NCI-H1048 (cell line): ENCODE results near the gene PTGES.
A peak's percentile ranks its signal among the peaks of the same experiment; 100 is the strongest.

Source experiments
- DNase-seq: peaks from one replicate; lab custom pipeline; 2025; lab: John Stamatoyannopoulos, UW

PTGES gene

GRCh38 chr9:129745200-129745599 lies 7.6 kb downstream of the PTGES start:
- DNase-seq: no peak

- no peak for DNase-seq
Measured at GRCh38 chr9:129740666-129741464, 12.0 kb downstream of the PTGES start.

- DNase-seq: no peak
Measured at GRCh38 chr9:129740174-129740573, 12.7 kb downstream of the PTGES start.

DNA sequence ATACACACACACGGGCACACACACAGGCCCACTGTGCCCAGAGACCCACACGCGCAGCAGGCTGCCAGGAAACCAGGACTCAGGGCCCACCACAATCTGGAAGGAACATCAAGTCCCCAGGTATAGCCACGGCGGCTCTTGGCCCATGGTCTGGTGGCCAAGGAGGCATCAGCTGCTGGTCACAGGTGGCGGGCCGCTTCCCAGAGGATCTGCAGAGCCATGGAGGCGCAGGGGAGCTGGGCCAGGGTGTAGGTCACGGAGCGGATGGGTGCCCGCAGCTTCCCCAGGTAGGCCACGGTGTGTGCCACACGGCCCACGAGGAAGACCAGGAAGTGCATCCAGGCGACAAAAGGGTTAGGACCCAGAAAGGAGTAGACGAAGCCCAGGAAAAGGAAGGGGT lies 13.4 kb downstream of the PTGES start:
- DNase-seq: no peak

- peak; percentile 67 for DNase-seq
Measured at GRCh38 chr9:129737479-129738274, 15.2 kb downstream of the PTGES start.

DNA sequence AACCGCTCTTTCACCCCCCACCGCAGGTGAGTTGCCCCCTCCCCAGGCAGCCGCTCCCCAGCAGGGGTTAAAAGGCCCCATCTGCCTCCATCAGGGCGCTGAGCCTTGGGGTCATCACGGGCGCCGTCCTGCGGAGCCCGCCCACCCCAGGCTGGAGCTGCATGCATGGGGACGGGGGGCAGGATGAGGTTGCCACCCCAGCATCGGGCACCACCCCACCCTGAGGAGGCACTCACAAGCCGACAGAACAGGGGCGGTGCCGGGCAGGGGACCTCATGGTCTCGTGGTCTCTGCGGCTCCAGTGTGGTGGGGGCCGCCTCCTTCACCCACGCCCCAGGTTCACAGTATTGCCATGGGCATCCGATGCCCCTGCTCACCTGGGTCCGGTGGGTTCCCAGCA lies 16.5 kb downstream of the PTGES start:
- no peak for DNase-seq

GRCh38 chr9:129735546-129735945 lies 17.3 kb downstream of the PTGES start:
- DNase-seq: no peak

DNA sequence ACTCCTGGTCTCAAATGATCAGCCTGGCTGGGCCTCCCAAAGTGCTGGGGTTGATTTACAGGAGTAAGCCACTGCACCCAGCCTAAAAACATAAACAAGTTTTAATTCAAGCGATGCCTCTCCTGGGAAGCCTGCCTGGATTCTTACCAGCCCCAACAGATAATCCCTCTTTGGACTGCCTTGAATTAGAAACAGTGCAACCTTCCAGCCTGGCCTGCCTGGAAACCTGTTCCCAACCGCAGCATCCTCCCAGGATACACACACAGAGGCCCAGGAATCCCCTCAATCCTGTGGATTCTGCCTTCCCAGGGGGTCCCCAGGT lies 19.2 kb downstream of the PTGES start:
- no peak for DNase-seq

DNA sequence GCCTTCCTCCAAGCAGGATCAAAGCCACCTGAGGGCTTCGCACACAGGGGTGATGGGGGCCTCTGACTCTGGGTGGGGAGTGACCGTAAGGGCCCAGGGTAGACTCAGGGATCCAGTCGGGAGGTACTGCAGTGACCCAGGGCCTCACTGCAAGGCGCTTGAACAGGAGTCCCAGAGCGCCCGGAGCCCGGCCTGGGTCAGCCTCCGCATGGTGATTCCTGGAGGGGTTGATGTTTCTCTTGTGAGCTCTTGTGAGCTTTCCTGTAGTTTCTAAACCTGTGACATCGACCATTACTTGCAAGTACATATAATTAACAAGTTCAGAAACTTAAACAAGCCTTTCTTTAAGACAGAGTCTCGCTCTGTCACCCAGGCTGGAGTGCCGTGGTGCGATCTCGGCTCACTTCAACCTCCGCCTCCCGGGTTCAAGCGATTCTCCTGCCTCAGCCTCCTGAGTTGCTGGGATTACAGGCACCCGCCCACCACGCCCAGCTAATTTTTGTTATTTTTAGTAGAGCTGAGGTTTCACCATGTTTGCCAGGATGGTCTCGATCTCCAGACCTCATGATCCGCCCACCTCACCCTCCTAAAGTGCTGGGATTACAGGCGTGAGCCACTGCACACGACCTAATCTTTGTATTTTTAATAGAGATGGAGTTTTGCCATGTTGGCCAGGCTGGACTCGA lies 19.8 kb downstream of the PTGES start:
- no peak for DNase-seq

GRCh38 chr9:129732100-129732499 lies 20.7 kb downstream of the PTGES start:
- no peak for DNase-seq

DNA sequence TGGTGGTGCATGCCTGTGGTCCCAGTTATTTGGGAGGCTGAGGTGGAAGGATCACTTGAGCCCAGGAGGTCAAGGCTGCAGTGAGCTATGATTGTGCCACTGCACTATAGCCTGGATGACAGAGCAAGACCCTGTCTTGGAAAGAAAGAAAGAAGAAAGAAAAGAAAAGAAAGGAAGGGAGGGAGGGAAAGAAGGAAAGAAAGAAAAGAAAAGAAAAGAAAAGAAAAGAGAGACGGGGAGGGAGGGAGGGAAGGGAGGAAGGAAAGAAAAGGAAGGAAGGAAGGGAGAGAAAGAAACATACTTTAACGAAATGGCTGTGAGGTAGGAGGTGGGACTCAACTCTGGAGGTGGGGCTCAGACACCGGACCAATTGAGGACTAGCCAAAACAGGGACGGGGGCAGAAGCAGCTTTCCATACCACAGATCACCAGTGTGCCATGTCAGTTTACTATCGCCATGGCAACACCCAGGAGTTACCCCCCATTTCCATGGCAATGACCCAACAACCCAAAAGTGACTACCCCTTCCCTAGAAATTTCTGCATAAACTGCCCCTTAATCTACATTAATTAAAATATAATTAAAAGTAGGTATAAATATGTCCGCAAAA lies 21.3 kb downstream of the PTGES start:
- DNase-seq: no peak

DNA sequence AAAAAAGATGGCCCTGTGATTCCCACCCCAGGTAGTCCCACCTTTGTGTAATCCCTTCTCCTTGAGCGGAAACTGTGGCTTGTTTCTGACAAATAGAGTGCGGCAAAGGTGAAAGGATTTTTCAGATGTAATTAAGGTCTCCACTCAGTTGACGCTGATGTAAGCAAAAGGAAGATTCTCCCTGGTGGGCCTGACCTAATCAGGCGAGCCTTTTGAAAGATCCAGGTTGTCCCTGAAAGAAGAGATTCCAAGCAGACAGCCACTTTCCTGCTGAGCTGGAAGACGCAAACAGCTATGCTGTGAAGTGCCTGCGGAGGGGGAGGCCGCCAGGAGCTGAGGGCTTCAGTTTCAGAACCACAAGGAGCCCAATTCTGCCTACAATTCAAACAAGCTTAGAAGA lies 24.1 kb downstream of the PTGES start:
- no peak for DNase-seq

- DNase-seq: peak; percentile 40
Measured at GRCh38 chr9:129726322-129727160, 26.3 kb downstream of the PTGES start.

DNA sequence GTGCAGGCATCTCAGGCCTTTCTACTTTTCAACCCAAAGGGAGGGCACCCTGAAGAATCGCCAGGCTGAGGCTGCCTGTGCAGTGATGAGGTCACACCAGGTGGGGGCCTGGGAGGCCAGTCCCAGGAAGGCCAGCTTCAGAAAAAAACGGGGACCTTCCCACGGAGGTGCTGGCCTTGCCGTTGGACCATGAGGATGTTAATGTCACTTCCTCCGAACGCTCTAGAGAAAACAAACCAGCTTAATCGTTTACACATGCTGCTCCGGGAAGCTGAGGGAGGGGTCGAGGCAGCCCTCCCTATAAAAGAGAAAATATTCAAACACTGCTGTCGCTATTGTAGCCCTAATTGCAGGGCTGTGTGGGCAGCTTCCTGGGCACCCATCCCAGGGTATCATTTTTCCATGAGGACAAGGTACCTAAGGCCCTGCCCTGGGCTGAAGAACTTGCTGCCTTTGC lies 27.0 kb downstream of the PTGES start:
- DNase-seq: no peak

GRCh38 chr9:129724456-129725190 lies 28.2 kb downstream of the PTGES start:
- DNase-seq: no peak

- no peak for DNase-seq
Measured at GRCh38 chr9:129722913-129723312, 29.9 kb downstream of the PTGES start.

DNA sequence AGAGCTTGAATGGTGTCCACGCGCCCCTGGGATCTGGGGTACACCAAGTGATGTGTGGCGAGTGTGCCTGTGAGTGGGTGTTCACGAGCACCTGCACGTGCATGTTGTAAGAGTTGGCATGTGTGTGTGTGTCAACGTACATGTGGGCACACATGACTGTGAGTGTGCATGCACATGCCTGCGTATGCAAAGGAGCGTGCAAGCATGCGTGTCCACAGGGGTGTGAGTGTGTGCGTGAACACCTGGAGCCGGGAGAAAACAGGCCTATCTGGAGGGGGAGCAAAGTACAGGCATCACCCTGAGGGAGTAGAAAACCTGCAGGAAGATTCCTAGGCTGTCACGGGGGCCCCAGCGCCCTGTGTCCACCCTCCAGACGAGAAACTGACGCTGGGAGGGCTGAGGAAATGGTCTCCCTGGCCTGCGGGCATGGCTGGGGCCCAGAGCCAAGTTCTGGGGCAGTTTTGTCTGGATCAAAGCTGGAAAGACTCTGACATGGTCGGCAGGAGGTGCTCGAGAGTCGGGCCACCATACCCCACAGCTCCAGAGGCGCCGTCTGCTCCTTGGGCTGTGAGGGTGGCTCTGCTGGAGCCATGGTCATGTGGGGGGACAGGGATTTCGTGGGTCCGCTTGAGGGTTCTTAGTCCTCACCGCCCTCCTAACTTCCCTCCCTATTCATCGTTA lies 31.8 kb downstream of the PTGES start:
- no peak for DNase-seq

DNA sequence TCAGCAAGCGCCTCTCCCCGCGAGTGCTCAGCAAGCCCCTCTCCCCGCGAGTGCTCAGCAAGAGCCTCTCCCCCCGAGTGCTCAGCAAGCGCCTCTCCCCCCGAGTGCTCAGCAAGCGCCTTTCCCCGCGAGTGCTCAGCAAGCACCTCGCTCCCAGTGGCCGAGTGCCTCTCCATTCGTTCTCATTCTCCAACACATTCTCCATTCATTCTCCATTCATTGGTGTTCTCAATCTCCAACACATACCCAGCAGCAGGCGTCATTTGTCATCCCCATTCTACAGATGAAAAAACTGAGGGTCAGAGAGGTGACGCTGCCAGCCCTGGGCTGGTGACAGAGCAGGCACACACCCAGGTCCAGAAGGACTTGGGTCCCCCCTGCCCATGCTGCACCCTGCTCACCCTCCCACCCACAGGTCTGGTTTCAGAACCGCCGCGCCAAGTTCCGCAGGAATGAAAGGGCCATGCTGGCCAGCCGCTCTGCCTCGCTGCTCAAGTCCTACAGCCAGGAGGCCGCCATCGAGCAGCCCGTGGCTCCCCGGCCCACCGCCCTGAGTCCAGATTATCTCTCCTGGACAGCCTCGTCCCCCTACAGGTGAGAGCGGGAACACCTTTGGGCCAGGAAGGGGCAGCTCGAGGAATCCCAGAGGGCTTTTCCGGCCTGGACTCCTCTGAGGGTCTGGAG lies 32.5 kb downstream of the PTGES start:
- DNase-seq: no peak

DNA sequence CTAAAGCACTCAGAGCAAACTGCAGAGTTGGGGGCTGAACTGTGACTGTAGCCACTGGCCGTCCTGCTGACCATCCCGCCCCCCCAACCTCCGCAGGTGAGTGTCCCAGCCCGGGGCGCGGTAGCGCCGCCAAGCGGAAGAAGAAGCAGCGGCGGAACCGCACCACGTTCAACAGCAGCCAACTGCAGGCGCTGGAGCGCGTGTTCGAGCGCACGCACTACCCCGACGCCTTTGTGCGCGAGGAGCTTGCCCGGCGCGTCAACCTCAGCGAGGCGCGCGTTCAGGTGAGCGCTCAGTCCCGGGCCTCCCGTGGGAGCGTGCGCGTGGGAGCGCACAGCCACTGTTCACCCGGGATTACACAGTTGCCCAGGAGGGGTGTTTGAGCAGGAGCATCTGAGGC lies 33.7 kb downstream of the PTGES start:
- no peak for DNase-seq

DNA sequence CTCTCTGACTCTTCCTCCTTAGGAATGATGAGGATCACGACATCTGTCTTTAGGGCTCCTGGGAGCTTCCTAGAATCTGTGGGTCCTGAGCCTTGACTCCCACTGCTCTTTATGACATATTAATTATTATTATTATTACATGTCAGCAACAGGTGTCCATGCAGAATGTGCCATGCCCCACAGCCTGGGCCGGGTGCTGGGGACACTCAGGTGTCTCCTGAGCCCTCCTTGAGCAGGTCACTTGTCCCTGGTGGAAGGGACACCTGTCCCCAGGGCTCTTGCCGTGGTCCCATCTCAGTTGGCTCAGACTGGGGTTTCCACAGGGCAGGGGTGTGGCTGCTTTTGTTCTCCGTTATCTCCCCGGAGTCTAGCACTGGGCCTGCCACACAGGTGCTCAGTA lies 34.2 kb downstream of the PTGES start:
- no peak for DNase-seq
